Measurements from ENCODE around the gene BCL7C.
A peak's percentile ranks its signal among the peaks of the same experiment; 100 is the strongest.

Gene BCL7C

DNA sequence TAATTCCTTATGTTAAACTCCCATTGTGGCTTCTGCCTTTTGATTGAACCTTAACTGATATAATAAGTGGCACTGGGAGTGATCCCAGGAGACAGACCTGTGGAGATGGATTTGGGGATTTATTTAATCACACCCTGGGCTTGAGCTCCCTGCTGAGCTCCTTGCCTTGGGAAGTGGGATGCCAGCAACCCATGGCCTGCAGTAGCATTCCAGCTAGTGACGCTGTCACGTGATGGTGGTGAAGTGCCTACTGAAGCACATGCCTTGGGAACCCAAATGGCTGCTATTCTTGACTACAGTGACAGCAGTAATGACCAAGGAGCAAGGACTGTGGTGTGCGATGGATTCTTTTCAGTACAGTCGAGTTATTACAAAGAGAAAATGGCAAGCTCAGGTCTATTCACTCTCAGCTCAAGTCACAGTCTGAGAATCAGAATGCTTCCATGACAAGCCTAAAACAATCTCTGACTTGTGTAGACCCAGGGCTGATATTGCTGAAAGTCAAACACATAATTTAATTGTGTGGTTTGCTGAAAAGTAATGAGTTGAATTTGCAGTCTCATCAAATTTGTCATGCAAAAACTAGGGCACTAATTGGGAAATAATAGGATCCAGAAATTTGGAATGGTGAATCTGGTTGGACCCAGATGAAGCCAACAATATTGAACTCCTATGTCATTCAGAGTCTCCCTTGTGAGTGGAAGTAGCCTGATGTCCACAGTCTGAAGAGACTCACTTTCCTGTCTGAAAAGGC, 47.1 kb downstream of the BCL7C start:
- ATAC-seq: no peak
- TF ChIP-seq ZNF70 (CRISPR knock-in tag; IDR thresholded peaks at IDR 0.05) (no peak), SNAI2 (CRISPR knock-in tag; IDR thresholded peaks at IDR 0.05) (no peak), TCF4 (CRISPR knock-in tag; IDR thresholded peaks at IDR 0.05; ENCODE audit: borderline replicate concordance) (no peak), ARNTL (CRISPR knock-in tag; IDR thresholded peaks at IDR 0.05; ENCODE audit: borderline replicate concordance, low read depth) (no peak), TSHZ2 (CRISPR knock-in tag; IDR thresholded peaks at IDR 0.05) (no peak), ZFP3 (CRISPR knock-in tag; IDR thresholded peaks at IDR 0.05) (no peak), PATZ1 (CRISPR knock-in tag; IDR thresholded peaks at IDR 0.05; ENCODE audit: borderline replicate concordance) (no peak), ZNF8 (CRISPR knock-in tag; IDR thresholded peaks at IDR 0.05) (no peak), TOX (CRISPR knock-in tag; IDR thresholded peaks at IDR 0.05; ENCODE audit: borderline replicate concordance) (no peak)
- TF ChIP-seq, protein P1, sequence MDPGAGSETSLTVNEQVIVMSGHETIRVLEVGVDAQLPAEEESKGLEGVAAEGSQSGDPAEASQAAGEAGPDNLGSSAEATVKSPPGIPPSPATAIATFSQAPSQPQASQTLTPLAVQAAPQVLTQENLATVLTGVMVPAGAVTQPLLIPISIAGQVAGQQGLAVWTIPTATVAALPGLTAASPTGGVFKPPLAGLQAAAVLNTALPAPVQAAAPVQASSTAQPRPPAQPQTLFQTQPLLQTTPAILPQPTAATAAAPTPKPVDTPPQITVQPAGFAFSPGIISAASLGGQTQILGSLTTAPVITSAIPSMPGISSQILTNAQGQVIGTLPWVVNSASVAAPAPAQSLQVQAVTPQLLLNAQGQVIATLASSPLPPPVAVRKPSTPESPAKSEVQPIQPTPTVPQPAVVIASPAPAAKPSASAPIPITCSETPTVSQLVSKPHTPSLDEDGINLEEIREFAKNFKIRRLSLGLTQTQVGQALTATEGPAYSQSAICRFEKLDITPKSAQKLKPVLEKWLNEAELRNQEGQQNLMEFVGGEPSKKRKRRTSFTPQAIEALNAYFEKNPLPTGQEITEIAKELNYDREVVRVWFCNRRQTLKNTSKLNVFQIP (CRISPR knock-in tag; IDR thresholded peaks at IDR 0.05; ENCODE audit: borderline replicate concordance, low read depth): no peak
- TF ChIP-seq, protein P2, sequence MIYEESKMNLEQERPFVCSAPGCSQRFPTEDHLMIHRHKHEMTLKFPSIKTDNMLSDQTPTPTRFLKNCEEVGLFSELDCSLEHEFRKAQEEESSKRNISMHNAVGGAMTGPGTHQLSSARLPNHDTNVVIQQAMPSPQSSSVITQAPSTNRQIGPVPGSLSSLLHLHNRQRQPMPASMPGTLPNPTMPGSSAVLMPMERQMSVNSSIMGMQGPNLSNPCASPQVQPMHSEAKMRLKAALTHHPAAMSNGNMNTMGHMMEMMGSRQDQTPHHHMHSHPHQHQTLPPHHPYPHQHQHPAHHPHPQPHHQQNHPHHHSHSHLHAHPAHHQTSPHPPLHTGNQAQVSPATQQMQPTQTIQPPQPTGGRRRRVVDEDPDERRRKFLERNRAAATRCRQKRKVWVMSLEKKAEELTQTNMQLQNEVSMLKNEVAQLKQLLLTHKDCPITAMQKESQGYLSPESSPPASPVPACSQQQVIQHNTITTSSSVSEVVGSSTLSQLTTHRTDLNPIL (CRISPR knock-in tag; IDR thresholded peaks at IDR 0.05; ENCODE audit: low read depth): no peak

- peak; percentile 89 for ATAC-seq
- TF ChIP-seq ZNF70 (CRISPR knock-in tag; IDR thresholded peaks at IDR 0.05) (no peak), ARNTL (CRISPR knock-in tag; IDR thresholded peaks at IDR 0.05; ENCODE audit: borderline replicate concordance, low read depth) (no peak), PPARA (CRISPR knock-in tag; IDR thresholded peaks at IDR 0.05; ENCODE audit: borderline replicate concordance) (no peak), SNAI2 (CRISPR knock-in tag; IDR thresholded peaks at IDR 0.05) (no peak), ISL1 (CRISPR knock-in tag; IDR thresholded peaks at IDR 0.05) (no peak), ZNF8 (CRISPR knock-in tag; IDR thresholded peaks at IDR 0.05) (no peak), ZFP30 (CRISPR knock-in tag; IDR thresholded peaks at IDR 0.05) (no peak)
- TF ChIP-seq, protein P3, sequence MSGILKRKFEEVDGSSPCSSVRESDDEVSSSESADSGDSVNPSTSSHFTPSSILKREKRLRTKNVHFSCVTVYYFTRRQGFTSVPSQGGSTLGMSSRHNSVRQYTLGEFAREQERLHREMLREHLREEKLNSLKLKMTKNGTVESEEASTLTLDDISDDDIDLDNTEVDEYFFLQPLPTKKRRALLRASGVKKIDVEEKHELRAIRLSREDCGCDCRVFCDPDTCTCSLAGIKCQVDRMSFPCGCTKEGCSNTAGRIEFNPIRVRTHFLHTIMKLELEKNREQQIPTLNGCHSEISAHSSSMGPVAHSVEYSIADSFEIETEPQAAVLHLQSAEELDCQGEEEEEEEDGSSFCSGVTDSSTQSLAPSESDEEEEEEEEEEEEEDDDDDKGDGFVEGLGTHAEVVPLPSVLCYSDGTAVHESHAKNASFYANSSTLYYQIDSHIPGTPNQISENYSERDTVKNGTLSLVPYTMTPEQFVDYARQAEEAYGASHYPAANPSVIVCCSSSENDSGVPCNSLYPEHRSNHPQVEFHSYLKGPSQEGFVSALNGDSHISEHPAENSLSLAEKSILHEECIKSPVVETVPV (CRISPR knock-in tag; IDR thresholded peaks at IDR 0.05): no peak
These were observed 49.0 kb downstream of the BCL7C start for GRCh38 chr16:30844671-30845449.

DNA sequence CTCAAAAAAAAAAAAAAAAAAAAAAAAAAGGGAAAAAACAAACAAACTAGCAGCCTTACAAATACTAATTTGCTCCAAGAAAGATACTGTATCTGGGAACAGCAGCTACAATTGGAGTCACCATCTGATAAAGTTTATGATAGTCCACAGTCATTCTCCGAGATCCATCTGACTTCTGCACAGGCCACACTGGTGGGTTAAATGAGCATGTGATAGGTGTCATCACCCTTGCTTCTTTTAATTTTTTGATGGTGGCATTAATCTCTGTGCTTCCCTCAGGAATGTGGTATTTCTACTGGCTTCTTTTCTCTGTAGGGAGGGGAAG, 49.6 kb downstream of the BCL7C start:
- TF ChIP-seq, protein P2 (CRISPR knock-in tag; IDR thresholded peaks at IDR 0.05; ENCODE audit: low read depth): no peak
- TF ChIP-seq, protein P1 (CRISPR knock-in tag; IDR thresholded peaks at IDR 0.05; ENCODE audit: borderline replicate concordance, low read depth): no peak
- TF ChIP-seq PPARA (CRISPR knock-in tag; IDR thresholded peaks at IDR 0.05; ENCODE audit: borderline replicate concordance) (no peak), TSHZ2 (CRISPR knock-in tag; IDR thresholded peaks at IDR 0.05) (no peak), OSR1 (CRISPR knock-in tag; IDR thresholded peaks at IDR 0.05) (no peak)
- ATAC-seq: no peak
